Activated effector memory CD4-positive, alpha-beta T cell treated with anti-CD3 and anti-CD28 coated beads, Interleukin-2, amount 50 U/mL, for 16 hours (primary cell): ENCODE results near the gene MBOAT7.
"Not testable (repeated sequence)": the region's sequence is repeated elsewhere in the genome, so short reads cannot be mapped to it uniquely, and the experiment has no call there.

ENCODE experiments used
- DNase-seq: peaks from one replicate; pipeline ENCODE4 v3.0.0-alpha.2; 2020

The MBOAT7 gene

GRCh38 chr19:54189145-54189734 is at the start of gene MBOAT7:
MBOAT7 (minus strand) TSS chr19:54189580; CDS start chr19:54188508, 1,072 bp downstream.
- DNase-seq, result no peak

- no peak for DNase-seq
These were observed 44.6 kb upstream of the MBOAT7 start for GRCh38 chr19:54233941-54234340.

GRCh38 chr19:54231077-54231931 is 41.9 kb upstream of the MBOAT7 start:
- DNase-seq, result peak; percentile 94

GRCh38 chr19:54230031-54230430 is 40.7 kb upstream of the MBOAT7 start:
- DNase-seq, result no peak

GRCh38 chr19:54229146-54229545 is 39.8 kb upstream of the MBOAT7 start:
- no peak for DNase-seq

GRCh38 chr19:54224619-54225018 is 35.2 kb upstream of the MBOAT7 start:
- not testable (repeated sequence) for DNase-seq

GRCh38 chr19:54223937-54224281 is 34.5 kb upstream of the MBOAT7 start:
- DNase-seq, result not testable (repeated sequence)

- not testable (repeated sequence) for DNase-seq
These were observed 34.0 kb upstream of the MBOAT7 start for GRCh38 chr19:54223277-54223936.

GRCh38 chr19:54222474-54223276 is 33.3 kb upstream of the MBOAT7 start, which contains the start of gene LILRB3:
LILRB3 (minus strand) TSS chr19:54223007; CDS start chr19:54222976, 31 bp downstream.
- not testable (repeated sequence) for DNase-seq

- not testable (repeated sequence) for DNase-seq
These were observed 32.6 kb upstream of the MBOAT7 start for GRCh38 chr19:54221947-54222346.

GRCh38 chr19:54219702-54220101 is 30.3 kb upstream of the MBOAT7 start:
- not testable (repeated sequence) for DNase-seq

GRCh38 chr19:54218960-54219661 is 29.7 kb upstream of the MBOAT7 start:
- DNase-seq, result no peak

GRCh38 chr19:54218259-54218658 is 28.9 kb upstream of the MBOAT7 start:
- DNase-seq, result no peak

GRCh38 chr19:54217517-54218247 is 28.3 kb upstream of the MBOAT7 start:
- not testable (repeated sequence) for DNase-seq

- DNase-seq, result no peak
These were observed 27.5 kb upstream of the MBOAT7 start for GRCh38 chr19:54216869-54217268.

GRCh38 chr19:54214734-54215133 is 25.4 kb upstream of the MBOAT7 start:
- not testable (repeated sequence) for DNase-seq

- DNase-seq, result not testable (repeated sequence)
These were observed 24.8 kb upstream of the MBOAT7 start for GRCh38 chr19:54214217-54214616.

GRCh38 chr19:54211235-54211634 is 21.9 kb upstream of the MBOAT7 start:
- no peak for DNase-seq

- DNase-seq, result no peak
These were observed 20.6 kb upstream of the MBOAT7 start for GRCh38 chr19:54209811-54210494.

GRCh38 chr19:54209058-54209810 is 19.9 kb upstream of the MBOAT7 start:
- DNase-seq, result peak; percentile 64
